ENCODE results near the gene PSMD12. TPM values are rescaled to one million over a fixed set of nuclear protein-coding genes. Genes with fewer than 3 reads are reported as not detected.
"Not testable (repeated sequence)": the region's sequence is repeated elsewhere in the genome, so short reads cannot be mapped to it uniquely, and the experiment has no call there.

The PSMD12 gene
- total RNA-seq, 4 donors from 2014 or later = 17.0 to 18.3 (median 18.1) TPM

DNA sequence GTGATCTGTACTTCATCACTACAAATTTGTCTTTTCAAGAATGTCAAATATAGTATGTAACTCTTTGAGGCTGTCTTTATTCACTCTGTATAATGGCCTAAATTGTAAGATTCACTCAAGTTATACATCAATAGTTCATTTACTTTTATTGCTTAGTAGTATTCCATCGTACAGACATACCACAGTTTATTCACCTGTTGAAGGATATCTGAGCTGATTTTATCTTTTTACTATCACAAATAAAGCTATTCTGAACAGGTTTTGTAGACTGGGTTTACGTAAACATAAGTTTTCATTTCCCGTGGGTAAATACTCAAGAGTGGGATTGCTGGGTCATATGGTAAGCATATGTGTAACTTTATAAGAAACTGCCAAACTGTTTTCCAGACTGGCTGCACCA, 18.6 kb downstream of the PSMD12 start:
- 91 to 96% methylated on average over 3 of the region's 3 CpGs for WGBS, 2 donors
- TF ChIP-seq POLR2A (IDR thresholded peaks at IDR 0.05) = no peak
- TF ChIP-seq, protein P1, sequence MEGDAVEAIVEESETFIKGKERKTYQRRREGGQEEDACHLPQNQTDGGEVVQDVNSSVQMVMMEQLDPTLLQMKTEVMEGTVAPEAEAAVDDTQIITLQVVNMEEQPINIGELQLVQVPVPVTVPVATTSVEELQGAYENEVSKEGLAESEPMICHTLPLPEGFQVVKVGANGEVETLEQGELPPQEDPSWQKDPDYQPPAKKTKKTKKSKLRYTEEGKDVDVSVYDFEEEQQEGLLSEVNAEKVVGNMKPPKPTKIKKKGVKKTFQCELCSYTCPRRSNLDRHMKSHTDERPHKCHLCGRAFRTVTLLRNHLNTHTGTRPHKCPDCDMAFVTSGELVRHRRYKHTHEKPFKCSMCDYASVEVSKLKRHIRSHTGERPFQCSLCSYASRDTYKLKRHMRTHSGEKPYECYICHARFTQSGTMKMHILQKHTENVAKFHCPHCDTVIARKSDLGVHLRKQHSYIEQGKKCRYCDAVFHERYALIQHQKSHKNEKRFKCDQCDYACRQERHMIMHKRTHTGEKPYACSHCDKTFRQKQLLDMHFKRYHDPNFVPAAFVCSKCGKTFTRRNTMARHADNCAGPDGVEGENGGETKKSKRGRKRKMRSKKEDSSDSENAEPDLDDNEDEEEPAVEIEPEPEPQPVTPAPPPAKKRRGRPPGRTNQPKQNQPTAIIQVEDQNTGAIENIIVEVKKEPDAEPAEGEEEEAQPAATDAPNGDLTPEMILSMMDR (IDR thresholded peaks at IDR 0.05) = no peak
- intact Hi-C loops (cut with DNase I; ENCODE audit: low total_unique reads) = no loop called here
- DNase-seq (ENCODE audit: low spot score in 2 of 2) = no peak
- H3K4me3 ChIP-seq (ENCODE audit: low read depth, poor library complexity, severe bottlenecking) = no peak overlapping the region

DNA sequence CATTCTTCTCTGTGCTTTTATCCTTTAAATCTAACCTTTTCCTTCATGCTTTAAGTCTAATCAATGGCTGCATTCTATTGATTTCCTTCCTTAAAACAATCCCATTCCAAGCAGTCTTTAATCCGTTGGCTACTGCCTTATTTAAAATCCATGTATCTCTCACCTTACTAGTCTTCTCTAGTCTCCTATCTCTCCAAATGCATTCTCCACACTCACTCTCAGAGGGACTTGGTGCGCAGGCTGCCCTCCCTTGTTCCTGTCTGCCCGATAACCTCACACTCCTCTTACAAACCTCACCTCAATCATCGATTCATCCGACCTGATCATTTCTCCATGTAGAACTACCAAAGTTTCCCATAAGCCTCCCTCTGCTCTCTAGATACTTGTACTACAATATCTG, 23.1 kb downstream of the PSMD12 start:
- WGBS, 2 donors = 95 to 97% methylated on average over 5 of the region's 5 CpGs
- intact Hi-C loops (cut with DNase I; ENCODE audit: low total_unique reads) = no loop called here
- no peak for DNase-seq (ENCODE audit: low spot score in 2 of 2)

GRCh38 chr17:67338353-67338752, 28.0 kb downstream of the PSMD12 start:
- DNase-seq (ENCODE audit: low spot score in 2 of 2); intact Hi-C loops (cut with DNase I; ENCODE audit: low total_unique reads); H3K4me3 ChIP-seq (ENCODE audit: low read depth, poor library complexity, severe bottlenecking): not testable (repeated sequence)
- WGBS, 2 donors = 95 to 98% methylated on average over 7 of the region's 7 CpGs

More for the DNA sequence above, 23.1 kb downstream of the PSMD12 start:
- no peak for TF ChIP-seq POLR2A (IDR thresholded peaks at IDR 0.05)
- H3K4me3 ChIP-seq (ENCODE audit: low read depth, poor library complexity, severe bottlenecking) = no peak overlapping the region

DNA sequence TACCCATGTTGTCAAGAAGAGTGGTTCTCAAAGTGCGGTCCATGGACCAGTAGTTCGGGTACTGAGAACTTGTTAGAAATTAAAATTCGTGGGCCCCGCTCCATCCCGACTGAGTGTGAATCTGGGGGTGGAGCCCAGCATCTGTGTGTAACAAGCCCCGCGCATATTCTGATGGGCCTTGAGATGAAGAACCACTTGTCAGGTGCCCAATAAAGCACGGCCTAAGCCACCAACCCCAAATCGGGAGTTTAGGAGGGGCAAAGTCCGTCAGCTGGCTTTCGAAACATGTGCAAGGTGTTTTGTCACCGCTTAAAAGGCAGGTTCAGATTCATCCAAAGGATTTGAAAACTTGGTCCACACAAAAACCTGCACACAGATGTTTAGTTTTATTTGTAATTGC, 29.5 kb downstream of the PSMD12 start:
- TF ChIP-seq POLR2A (IDR thresholded peaks at IDR 0.05) = no peak
- TF ChIP-seq, protein P1 (IDR thresholded peaks at IDR 0.05) = no peak
- intact Hi-C loops (cut with DNase I; ENCODE audit: low total_unique reads) = no loop called here
- peak in 1 of 2 donors; percentile 28 for DNase-seq (ENCODE audit: low spot score in 2 of 2)
- no peak overlapping the region for H3K4me3 ChIP-seq (ENCODE audit: low read depth, poor library complexity, severe bottlenecking)
- 88 to 94% methylated on average over 12 of the region's 12 CpGs for WGBS, 2 donors

- H3K4me3 ChIP-seq (ENCODE audit: low read depth, poor library complexity, severe bottlenecking) = no peak overlapping the region
- intact Hi-C loops (cut with DNase I; ENCODE audit: low total_unique reads) = no loop called here
- DNase-seq (ENCODE audit: low spot score in 2 of 2) = peak in 1 of 2 donors; percentile 10
- 88 to 91% methylated on average over 5 of the region's 5 CpGs for WGBS, 2 donors
- TF ChIP-seq, protein P1 (IDR thresholded peaks at IDR 0.05) = no peak
- TF ChIP-seq POLR2A (IDR thresholded peaks at IDR 0.05) = no peak
Measured at GRCh38 chr17:67335245-67335835, 31.0 kb downstream of the PSMD12 start.

DNA sequence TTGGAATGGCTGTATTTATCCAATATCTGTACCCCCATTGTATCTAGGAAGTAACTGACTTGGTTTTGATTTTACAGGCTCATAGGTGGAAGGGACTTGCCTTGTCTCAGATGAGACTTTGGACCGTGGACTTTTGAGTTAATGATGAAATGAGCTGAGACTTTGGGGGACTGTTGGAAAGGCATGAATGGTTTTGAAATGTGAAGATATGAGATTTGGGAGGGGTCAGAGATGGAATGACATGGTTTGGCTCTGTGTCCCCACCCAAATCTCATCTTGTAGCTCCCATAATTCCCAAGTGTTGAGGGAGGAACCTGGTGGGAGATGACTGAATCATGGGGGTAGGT, 34.2 kb downstream of the PSMD12 start:
- DNase-seq (ENCODE audit: low spot score in 2 of 2); H3K4me3 ChIP-seq (ENCODE audit: low read depth, poor library complexity, severe bottlenecking); intact Hi-C loops (cut with DNase I; ENCODE audit: low total_unique reads): not testable (repeated sequence)
- 90 to 95% methylated on average over 1 of the region's 1 CpG for WGBS, 2 donors

- intact Hi-C loops (cut with DNase I; ENCODE audit: low total_unique reads) = not testable (repeated sequence)
Measured at GRCh38 chr17:67331381-67332161, 34.8 kb downstream of the PSMD12 start.

GRCh38 chr17:67328026-67328425, 38.4 kb downstream of the PSMD12 start:
- TF ChIP-seq, protein P1 (IDR thresholded peaks at IDR 0.05) = no peak
- TF ChIP-seq POLR2A (IDR thresholded peaks at IDR 0.05) = no peak
- 61 to 87% methylated on average over 3 of the region's 3 CpGs for WGBS, 2 donors
- DNase-seq (ENCODE audit: low spot score in 2 of 2) = peak in 1 of 2 donors; percentile 31
- H3K4me3 ChIP-seq (ENCODE audit: low read depth, poor library complexity, severe bottlenecking) = no peak overlapping the region
- intact Hi-C loops (cut with DNase I; ENCODE audit: low total_unique reads) = no loop called here

More at GRCh38 chr17:67331381-67332161, 34.8 kb downstream of the PSMD12 start:
- DNase-seq (ENCODE audit: low spot score in 2 of 2) = peak in 1 of 2 donors; percentile 48
- H3K4me3 ChIP-seq (ENCODE audit: low read depth, poor library complexity, severe bottlenecking) = not testable (repeated sequence)
- 85 to 93% methylated on average over 6 to 8 of the region's 8 CpGs for WGBS, 2 donors

- intact Hi-C loops (cut with DNase I; ENCODE audit: low total_unique reads); H3K4me3 ChIP-seq (ENCODE audit: low read depth, poor library complexity, severe bottlenecking): not testable (repeated sequence)
- DNase-seq (ENCODE audit: low spot score in 2 of 2) = peak in 1 of 2 donors; percentile 14
- 82 to 84% methylated on average over 13 of the region's 13 CpGs for WGBS, 2 donors
Measured at GRCh38 chr17:67326959-67327745, 39.2 kb downstream of the PSMD12 start.

All from lower leg skin (tissue), 4 donors.